ENCODE data around the gene IPPK. TPM values are rescaled to one million over a fixed set of nuclear protein-coding genes. Genes with fewer than 3 reads are reported as not detected.

IPPK gene
- total and polyA plus RNA-seq, 2 donors (not counting 1 experiment from before 2014, with no cell fraction given): 11.1 to 16.4 TPM

DNA sequence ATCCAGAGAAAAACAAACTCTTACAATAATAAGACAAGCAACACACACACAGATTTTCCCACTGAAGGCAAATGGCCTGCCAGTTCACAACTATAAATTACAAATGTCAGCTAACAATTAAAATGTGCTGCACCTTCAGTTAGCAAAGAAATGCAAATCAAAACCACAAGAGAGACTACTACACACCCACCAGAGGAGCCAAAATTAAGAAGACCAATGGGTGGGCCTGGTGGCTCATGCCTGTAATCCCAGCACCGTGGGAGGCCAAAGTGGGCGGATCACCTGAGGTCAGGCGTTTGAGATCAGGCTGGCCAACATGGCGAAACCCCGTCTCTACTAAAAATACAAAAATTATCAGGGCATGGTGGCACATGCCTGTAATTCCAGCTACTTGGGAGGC is 15.1 kb upstream of the IPPK start:
- Histone ChIP-seq H3K27me3 (ENCODE audit: control insufficient read depth, insufficient read depth, low read length) (no peaks in the 10 kb centered on the region), H3K9me3 (ENCODE audit: control insufficient read depth, insufficient read depth, low read depth, low read length) (no peaks in the 10 kb centered on the region), H3K4me3 (replicated peaks in 1 of 4; ENCODE audit: control extremely low read depth in 1 of 4, insufficient read depth in 1 of 4, low read depth in 3 of 4, low read length in 4 of 4) (no peak overlapping the region), H3K4me1 (ENCODE audit: control insufficient read depth, extremely low read depth, insufficient read depth, low read length) (no peaks in the 10 kb centered on the region), H3K27ac (ENCODE audit: insufficient read depth, low read length) (no peak overlapping the region), H2AFZ (ENCODE audit: low read length) (no peak overlapping the region), H3K79me2 (ENCODE audit: control insufficient read depth, insufficient read depth, low read length) (no peaks in the 10 kb centered on the region), H3K36me3 (ENCODE audit: control insufficient read depth, insufficient read depth, low read length) (no peaks in the 10 kb centered on the region), H3K4me2 (ENCODE audit: extremely low read depth, insufficient read depth, low read length) (no peak overlapping the region), H3K9ac (ENCODE audit: insufficient read depth, low read length) (no peak overlapping the region), H4K20me1 (ENCODE audit: control insufficient read depth, extremely low read depth, insufficient read depth, low read length) (no peaks in the 10 kb centered on the region)
- no peak for DNase-seq (ENCODE audit: low read depth in 2 of 2)
- no peak for TF ChIP-seq EZH2 (IDR thresholded peaks at IDR 0.05; ENCODE audit: low read length, missing control alignments)
- no peak for TF ChIP-seq CTCF (conservative IDR thresholded peaks at IDR 0.05 in 1 of 2, IDR thresholded peaks at IDR 0.05 in 1 of 2; ENCODE audit: low read depth in 1 of 2, low read length in 2 of 2)

GRCh38 chr9:92682269-92682668 is 12.3 kb upstream of the IPPK start:
- H2AFZ ChIP-seq (ENCODE audit: low read length): no peak overlapping the region
- no peaks in the 10 kb centered on the region for H3K79me2 ChIP-seq (ENCODE audit: control insufficient read depth, insufficient read depth, low read length)
- DNase-seq (ENCODE audit: low read depth in 2 of 2): no peak

More at GRCh38 chr9:92682269-92682668, 12.3 kb upstream of the IPPK start:
- H3K9me3 ChIP-seq (ENCODE audit: control insufficient read depth, insufficient read depth, low read depth, low read length): no peaks in the 10 kb centered on the region
- H3K9ac ChIP-seq (ENCODE audit: insufficient read depth, low read length): no peak overlapping the region
- TF ChIP-seq CTCF (conservative IDR thresholded peaks at IDR 0.05 in 1 of 2, IDR thresholded peaks at IDR 0.05 in 1 of 2; ENCODE audit: low read depth in 1 of 2, low read length in 2 of 2) (no peak), EZH2 (IDR thresholded peaks at IDR 0.05; ENCODE audit: low read length, missing control alignments) (no peak)
- no peaks in the 10 kb centered on the region for H3K27me3 ChIP-seq (ENCODE audit: control insufficient read depth, insufficient read depth, low read length)
- no peak overlapping the region for H3K4me2 ChIP-seq (ENCODE audit: extremely low read depth, insufficient read depth, low read length)
- no peaks in the 10 kb centered on the region for H4K20me1 ChIP-seq (ENCODE audit: control insufficient read depth, extremely low read depth, insufficient read depth, low read length)
- H3K36me3 ChIP-seq (ENCODE audit: control insufficient read depth, insufficient read depth, low read length): no peaks in the 10 kb centered on the region
- H3K4me3 ChIP-seq (replicated peaks in 1 of 4; ENCODE audit: control extremely low read depth in 1 of 4, insufficient read depth in 1 of 4, low read depth in 3 of 4, low read length in 4 of 4): no peak overlapping the region
- H3K27ac ChIP-seq (ENCODE audit: insufficient read depth, low read length): no peak overlapping the region
- no peaks in the 10 kb centered on the region for H3K4me1 ChIP-seq (ENCODE audit: control insufficient read depth, extremely low read depth, insufficient read depth, low read length)

All from fibroblast of lung (primary cell).